Raji (cell line): ENCODE measurements around the gene STAG3.

Experiments used
- POLR2A ChIP-seq: IDR thresholded peaks from 2 replicates; pipeline ENCODE4 v1.6.1; 2011; ENCODE audit warnings: low read depth, low read length, control low read depth; ENCODE audit not compliant: insufficient read depth

Gene STAG3

DNA sequence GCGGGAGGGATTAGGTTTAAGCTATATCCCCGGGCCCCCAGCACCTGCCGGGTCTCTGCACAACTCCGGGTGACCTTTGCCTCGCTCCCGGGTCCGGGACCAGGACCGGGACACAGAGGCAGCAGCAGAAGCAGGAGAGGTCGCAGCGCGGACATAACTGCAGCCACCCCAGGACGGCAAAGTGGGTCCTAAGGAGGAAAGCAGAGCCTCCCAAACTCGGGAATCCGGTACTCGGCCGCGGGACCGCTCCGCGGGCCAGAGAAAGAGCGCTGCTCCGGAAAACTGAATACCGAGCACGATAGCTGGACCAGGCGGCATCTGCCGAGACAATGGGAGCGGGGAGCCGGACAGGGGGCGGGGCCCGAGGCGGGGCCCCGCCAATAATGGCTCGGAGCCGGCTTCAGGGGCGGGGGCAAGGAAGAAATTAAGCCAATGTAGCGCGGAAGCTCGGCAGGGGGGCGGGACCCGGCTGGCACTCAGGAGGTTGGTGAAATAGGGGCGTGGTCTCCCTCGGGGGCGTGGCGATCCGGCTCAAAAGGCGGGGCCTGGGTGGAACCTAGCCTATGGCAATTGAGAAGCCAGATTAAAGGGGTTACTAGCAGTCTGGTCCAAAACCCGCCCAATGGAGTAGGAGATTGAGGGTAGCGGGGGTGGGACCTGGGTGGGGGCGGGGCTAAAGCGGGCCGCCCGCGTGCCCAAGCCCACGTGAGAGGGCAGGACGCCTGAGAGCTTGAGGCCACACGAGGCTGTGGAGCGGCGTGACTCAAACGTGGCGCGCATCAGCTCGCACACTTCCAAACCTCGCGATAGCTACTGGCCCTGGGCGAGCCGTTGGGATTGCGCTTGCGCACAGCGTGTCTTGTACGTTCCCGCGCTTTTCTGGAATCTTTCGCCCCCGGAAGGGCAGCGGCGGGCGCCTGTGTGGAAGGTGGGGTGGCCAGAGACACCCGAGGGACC is at the start of gene STAG3, which contains the start of gene GPC2:
Gene STAG3, plus strand, starts transcription at position 874 of the 957 bp plus-strand sequence. CDS start 2,639 bp downstream, outside the sequence.
Gene GPC2, minus strand, starts transcription at position 337 of the 957 bp plus-strand sequence. Its CDS starts 182 bp downstream, at position 155.
- peak; percentile 65 for TF ChIP-seq POLR2A

DNA sequence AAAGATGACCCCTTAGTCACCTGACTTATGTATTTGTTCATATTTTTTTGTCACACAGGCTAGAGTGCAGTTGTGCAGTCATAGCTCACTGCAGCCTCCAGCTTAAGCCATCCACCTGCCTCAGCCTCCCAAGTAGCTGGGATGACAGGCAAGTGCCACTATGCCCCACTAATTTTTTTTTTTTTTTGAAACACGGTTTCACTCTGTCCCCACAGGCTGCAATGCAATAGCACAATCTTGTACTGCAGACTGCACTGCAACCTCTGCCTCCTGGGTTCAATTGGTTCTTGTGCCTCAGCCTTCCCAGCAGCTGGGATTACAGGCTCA is 49.1 kb upstream of the STAG3 start:
- no peak for TF ChIP-seq POLR2A

- TF ChIP-seq POLR2A: 0 out of 2 replicates have a peak, but pooled peaks have one; percentile 17
These were observed 46.9 kb upstream of the STAG3 start for GRCh38 chr7:100130608-100131453.

- TF ChIP-seq POLR2A: no peak
These were observed 45.6 kb upstream of the STAG3 start for GRCh38 chr7:100132126-100132525.

DNA sequence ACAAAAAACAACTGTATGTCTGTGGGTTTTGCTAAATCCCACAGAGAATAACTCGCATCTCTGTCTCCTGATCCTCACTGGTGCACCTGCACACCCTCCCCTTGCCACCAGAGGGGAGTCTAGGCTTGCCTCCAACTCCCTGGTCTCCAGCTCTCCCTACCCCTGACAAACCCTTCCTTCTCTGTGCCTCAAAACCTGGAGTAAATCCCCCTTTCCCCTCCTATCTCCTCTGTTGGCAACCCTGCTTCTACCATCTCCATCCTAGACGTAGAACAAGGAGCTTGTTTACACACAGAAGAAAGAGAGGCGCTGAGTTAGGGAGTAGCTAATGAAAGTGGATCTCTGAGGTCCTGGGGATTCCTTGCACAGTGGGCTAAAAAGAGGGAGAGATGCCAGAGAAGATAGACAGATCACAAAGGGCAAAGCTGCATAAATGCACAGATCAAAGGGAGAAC is 45.0 kb upstream of the STAG3 start:
- TF ChIP-seq POLR2A: no peak

GRCh38 chr7:100137851-100138760 is 39.6 kb upstream of the STAG3 start:
- TF ChIP-seq POLR2A: no peak

DNA sequence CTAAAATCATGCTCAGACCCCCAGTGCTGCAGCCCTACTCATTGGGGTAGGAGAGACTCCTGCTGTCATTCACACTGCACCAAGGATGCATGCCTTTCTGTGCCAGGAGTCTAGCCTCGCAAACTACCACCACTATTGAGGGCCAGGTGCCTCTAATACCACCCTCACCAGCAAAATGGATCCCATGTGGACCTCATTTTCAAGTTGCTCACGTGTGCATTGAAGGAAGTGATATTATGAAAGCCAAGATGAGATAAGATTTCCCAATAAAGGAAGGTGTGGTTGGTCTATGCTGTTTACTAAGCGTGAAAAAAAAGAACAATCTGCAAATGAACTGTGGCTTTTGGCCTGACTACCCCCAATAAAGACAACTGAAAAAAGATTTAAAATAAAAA is 36.2 kb upstream of the STAG3 start:
- TF ChIP-seq POLR2A: no peak

GRCh38 chr7:100142461-100142860 is 35.3 kb upstream of the STAG3 start:
- TF ChIP-seq POLR2A: no peak

GRCh38 chr7:100147278-100147677 is 30.4 kb upstream of the STAG3 start:
- no peak for TF ChIP-seq POLR2A

DNA sequence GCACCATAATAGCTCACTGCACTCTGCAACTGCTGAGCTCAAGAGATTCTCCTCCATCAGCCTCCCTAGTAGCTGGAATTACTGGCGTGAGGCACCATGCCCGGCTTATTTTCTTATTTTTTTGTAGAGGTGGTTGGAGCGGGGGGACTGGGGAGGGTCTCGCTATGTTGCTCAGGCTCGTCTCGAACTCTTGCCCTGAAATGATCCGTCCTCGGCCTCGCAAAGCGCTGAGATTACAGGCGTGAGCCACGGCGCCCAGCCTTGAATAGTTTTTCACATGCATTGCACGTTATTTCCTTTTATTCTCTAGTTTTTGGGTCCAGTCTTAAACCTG is 29.5 kb upstream of the STAG3 start:
- no peak for TF ChIP-seq POLR2A

DNA sequence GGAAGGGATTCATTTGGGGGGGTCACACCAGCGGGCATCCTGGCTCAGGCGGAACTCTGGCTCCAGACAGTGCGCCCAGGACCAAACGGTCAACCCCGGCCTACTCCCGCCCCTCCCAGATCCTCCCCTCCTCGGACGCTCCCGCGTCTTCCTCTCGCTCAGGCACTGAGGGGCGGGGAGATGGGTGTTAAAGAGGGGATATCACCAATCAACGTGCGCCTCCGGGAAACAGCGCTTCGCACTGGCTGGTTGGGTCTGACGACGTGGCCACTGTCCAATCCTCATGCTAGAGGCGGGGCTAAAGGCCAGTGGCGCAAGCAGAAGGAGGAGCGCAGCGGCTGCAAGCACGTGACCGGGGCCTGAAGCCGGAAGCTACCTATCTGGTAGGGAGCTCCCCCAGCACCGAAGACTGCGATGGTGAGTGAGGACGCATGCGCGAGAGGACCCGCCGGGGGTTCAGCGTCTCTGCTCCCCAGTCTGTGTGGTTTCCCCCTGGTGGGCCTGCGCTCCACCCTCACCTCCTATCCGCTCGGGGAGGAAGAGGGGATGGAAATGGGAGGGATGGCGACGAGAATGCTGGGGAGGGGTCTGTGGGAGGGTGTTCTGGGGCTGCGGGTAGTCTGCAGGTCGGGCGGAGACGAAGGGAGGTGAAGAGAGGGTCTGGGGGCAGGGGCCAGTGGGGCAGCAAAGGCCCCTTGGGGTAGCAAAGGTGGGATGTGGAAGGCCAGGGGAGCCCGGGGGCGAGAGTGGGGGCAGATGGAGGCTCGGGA is 29.0 kb upstream of the STAG3 start, which contains the start of gene LAMTOR4:
Gene LAMTOR4, plus strand, starts transcription at position 360 of the 770 bp plus-strand sequence. Its CDS starts 55 bp downstream, at position 415.
- peak; percentile 93 for TF ChIP-seq POLR2A

DNA sequence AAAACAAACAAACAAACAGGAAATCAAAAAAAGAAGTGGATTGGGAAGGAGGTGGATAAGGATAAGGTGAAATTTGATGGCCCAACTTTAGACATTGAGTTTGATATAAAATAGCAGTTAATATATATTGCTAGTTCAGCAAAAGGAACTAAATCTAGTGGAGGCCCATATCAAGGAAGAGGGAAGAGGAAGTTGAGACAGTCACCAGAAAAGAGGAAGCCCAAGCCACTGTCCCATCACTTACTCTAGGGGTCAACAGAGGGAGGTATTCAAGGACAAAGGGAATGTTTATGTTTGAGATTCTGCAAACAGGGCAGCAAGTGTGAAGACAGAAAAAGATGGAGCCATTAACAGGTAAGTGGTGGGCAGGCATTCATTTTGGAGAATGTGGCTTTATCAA is 25.3 kb upstream of the STAG3 start:
- TF ChIP-seq POLR2A: no peak

DNA sequence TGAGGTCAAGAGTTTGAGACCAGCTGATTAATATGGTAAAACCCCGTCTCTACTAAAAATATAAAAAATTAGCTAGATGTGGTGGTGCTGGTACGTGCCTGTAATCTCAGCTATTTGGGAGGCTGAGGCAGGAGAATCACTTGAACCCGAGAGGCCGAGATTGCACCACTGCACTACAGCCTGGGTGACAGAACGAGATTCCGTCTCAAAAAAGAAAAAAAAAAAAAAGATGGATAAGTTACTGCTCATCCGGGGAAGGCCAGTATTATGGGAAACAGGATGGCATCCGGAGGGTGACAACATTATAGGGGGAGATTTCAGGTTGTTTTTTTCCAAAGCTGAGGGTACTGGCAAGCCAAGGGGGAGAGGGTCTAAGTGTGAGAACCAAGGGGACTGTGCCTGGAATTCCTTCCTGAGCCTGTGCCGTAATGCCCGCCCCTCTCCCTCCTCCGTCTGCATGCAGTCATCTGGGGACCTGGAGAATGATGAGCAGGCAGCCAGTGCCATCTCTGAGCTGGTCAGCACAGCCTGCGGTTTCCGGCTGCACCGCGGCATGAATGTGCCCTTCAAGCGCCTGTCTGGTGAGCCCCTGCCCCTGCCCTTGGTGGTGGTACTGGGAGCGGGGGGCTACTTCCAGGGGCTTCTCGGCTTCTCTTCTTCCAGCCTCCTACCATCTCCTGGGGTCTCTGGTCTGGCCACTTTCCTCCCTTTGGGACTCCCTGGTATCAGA is 24.6 kb upstream of the STAG3 start:
- no peak for TF ChIP-seq POLR2A
